RWPE2 (cell line): ENCODE data around the gene CDK14.

Experiments used
- ATAC-seq: fragments of 200-7000 bp; cut with Tn5 transposase; 3 replicates; pipeline ENCODE4 v1.9.1; 2021; ENCODE audit warnings: low read depth
- DNase-seq: peaks from one replicate; pipeline ENCODE4 v3.0.0-alpha.2; 2020; ENCODE audit warnings: low spot score
- H3K27ac ChIP-seq: fragments of 450-650 bp; 2 replicates; pipeline ENCODE4 v1.5.1; 2017; ENCODE audit warnings: mild to moderate bottlenecking; ENCODE audit not compliant: poor library complexity, severe bottlenecking
- H3K27me3 ChIP-seq: fragments of 250-450 bp; sonication (Bioruptor Pico); 2 replicates; pipeline ENCODE4 v1.5.1; 2021; ENCODE audit warnings: mild to moderate bottlenecking, moderate library complexity; ENCODE audit not compliant: insufficient read depth, poor library complexity, severe bottlenecking
- H3K36me3 ChIP-seq: fragments of 250-450 bp; sonication (Bioruptor Pico); 2 replicates; pipeline ENCODE4 v1.5.1; 2020; ENCODE audit warnings: low read depth, mild to moderate bottlenecking, moderate library complexity
- H3K4me1 ChIP-seq: fragments of 250-450 bp; sonication (Bioruptor Pico); 2 replicates; pipeline ENCODE4 v1.5.1; 2021; ENCODE audit warnings: mild to moderate bottlenecking, moderate library complexity; ENCODE audit not compliant: insufficient read depth, poor library complexity, severe bottlenecking
- H3K4me3 ChIP-seq: fragments of 250-450 bp; sonication (Bioruptor Pico); 2 replicates; pipeline ENCODE4 v1.5.1; 2021; ENCODE audit warnings: mild to moderate bottlenecking, moderate library complexity; ENCODE audit not compliant: severe bottlenecking
- H3K9me3 ChIP-seq: fragments of 250-450 bp; sonication (Bioruptor Pico); 2 replicates; pipeline ENCODE4 v1.5.1; 2021; ENCODE audit warnings: mild to moderate bottlenecking, moderate library complexity; ENCODE audit not compliant: severe bottlenecking
- CTCF ChIP-seq: fragments of 450-650 bp; IDR thresholded peaks from one replicate; pipeline ENCODE4 v1.5.1; 2017; ENCODE audit warnings: mild to moderate bottlenecking, moderate library complexity; ENCODE audit not compliant: poor library complexity, severe bottlenecking

Gene CDK14

GRCh38 chr7:90701021-90701420, 104.9 kb downstream of the CDK14 start:
- Histone ChIP-seq H3K27ac (no peak overlapping the region), H3K4me3 (no peak overlapping the region), H3K27me3 (no peaks in the 10 kb centered on the region), H3K4me1 (no peaks in the 10 kb centered on the region), H3K9me3 (no peaks in the 10 kb centered on the region), H3K36me3 (no peaks in the 10 kb centered on the region)
- ATAC-seq (no peak), DNase-seq (no peak)
- no peak for TF ChIP-seq CTCF

- no peak for TF ChIP-seq CTCF
- ATAC-seq, result no peak
- no peaks in the 10 kb centered on the region for H3K4me1 ChIP-seq
- no peak overlapping the region for H3K4me3 ChIP-seq
- H3K36me3 ChIP-seq, result no peaks in the 10 kb centered on the region
- no peaks in the 10 kb centered on the region for H3K9me3 ChIP-seq
- no peaks in the 10 kb centered on the region for H3K27me3 ChIP-seq
- no peak for DNase-seq
- H3K27ac ChIP-seq, result no peak overlapping the region
Observed at GRCh38 chr7:90701771-90702170, 105.7 kb downstream of the CDK14 start.

- H3K27ac ChIP-seq, result no peak overlapping the region
- H3K4me1 ChIP-seq, result no peaks in the 10 kb centered on the region
- no peaks in the 10 kb centered on the region for H3K27me3 ChIP-seq
- H3K4me3 ChIP-seq, result no peak overlapping the region
- no peak for DNase-seq
- no peak for ATAC-seq
- H3K9me3 ChIP-seq, result no peaks in the 10 kb centered on the region
- no peaks in the 10 kb centered on the region for H3K36me3 ChIP-seq
- no peak for TF ChIP-seq CTCF
Observed at GRCh38 chr7:90705391-90706071, 109.4 kb downstream of the CDK14 start.

- Histone ChIP-seq H3K4me3 (no peak overlapping the region), H3K4me1 (no peaks in the 10 kb centered on the region), H3K27me3 (no peaks in the 10 kb centered on the region), H3K27ac (no peak overlapping the region), H3K9me3 (no peaks in the 10 kb centered on the region), H3K36me3 (no peaks in the 10 kb centered on the region)
- no peak for ATAC-seq
- DNase-seq, result no peak
- no peak for TF ChIP-seq CTCF
Observed at GRCh38 chr7:90706072-90706716, 110.1 kb downstream of the CDK14 start.

- Histone ChIP-seq H3K4me3 (no peak overlapping the region), H3K27me3 (no peaks in the 10 kb centered on the region), H3K27ac (no peak overlapping the region), H3K9me3 (no peaks in the 10 kb centered on the region), H3K36me3 (no peaks in the 10 kb centered on the region), H3K4me1 (peaks cover 2% of the 10 kb centered on the region)
- ATAC-seq (no peak), DNase-seq (no peak)
- peak; percentile 45 for TF ChIP-seq CTCF
Observed at GRCh38 chr7:90708841-90709317, 112.8 kb downstream of the CDK14 start.
